Measurements from ENCODE around the gene LTO1.

The LTO1 gene

GRCh38 chr11:69686452-69686851, 11.3 kb upstream of the LTO1 start:
- no peak for TF ChIP-seq CTCF (IDR thresholded peaks at IDR 0.05)
- no peak for DNase-seq (ENCODE audit: low spot score)
- H3K4me3 ChIP-seq: no peak overlapping the region

GRCh38 chr11:69685348-69685747, 10.2 kb upstream of the LTO1 start:
- H3K27ac ChIP-seq: no peak overlapping the region
- TF ChIP-seq CTCF (IDR thresholded peaks at IDR 0.05): no peak
- H3K4me3 ChIP-seq: no peak overlapping the region
- DNase-seq (ENCODE audit: low spot score): no peak

More at GRCh38 chr11:69686452-69686851, 11.3 kb upstream of the LTO1 start:
- no peak overlapping the region for H3K27ac ChIP-seq

- H3K27ac ChIP-seq: no peak overlapping the region
- TF ChIP-seq CTCF (IDR thresholded peaks at IDR 0.05): no peak
- no peak for DNase-seq (ENCODE audit: low spot score)
- H3K4me3 ChIP-seq: no peak overlapping the region
These were observed 9.5 kb upstream of the LTO1 start for GRCh38 chr11:69684651-69685050.

GRCh38 chr11:69683764-69684333, 8.7 kb upstream of the LTO1 start:
- TF ChIP-seq CTCF (IDR thresholded peaks at IDR 0.05): no peak
- H3K27ac ChIP-seq: no peak overlapping the region
- DNase-seq (ENCODE audit: low spot score): no peak

DNA sequence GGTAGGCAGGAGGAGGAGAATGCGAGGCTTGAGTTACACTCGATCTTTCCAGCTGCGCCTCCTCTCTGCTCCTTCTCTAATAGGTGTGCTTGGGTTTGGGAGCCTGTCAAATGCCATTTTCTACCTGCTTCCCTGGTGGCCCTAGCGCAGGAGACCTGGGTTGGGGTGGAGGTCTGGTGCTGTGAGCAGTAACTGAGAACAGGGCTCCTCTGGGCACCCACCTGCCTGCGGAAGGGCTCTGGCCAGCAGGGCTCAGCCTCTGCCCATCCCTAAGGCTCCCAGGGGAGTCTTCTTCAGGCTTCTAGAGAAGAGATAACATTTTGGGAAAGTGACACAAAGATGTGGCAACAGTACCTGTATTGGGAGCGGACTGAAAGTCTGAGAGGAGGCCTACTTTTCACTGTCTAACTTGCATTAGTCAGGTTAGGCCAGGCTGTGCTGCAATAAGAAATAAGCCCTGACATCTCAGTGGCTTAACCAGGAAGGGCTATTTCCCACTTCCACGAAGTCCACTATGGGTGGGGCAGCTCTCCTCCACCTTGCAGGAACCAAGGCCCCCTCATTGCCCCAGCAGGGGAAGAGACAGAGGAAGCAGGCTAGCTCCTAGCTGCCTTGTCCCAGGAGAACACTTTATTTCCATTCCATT, 7.7 kb upstream of the LTO1 start:
- no peak for DNase-seq (ENCODE audit: low spot score)
- H3K27ac ChIP-seq: no peak overlapping the region
- no peak overlapping the region for H3K4me3 ChIP-seq
- TF ChIP-seq CTCF (IDR thresholded peaks at IDR 0.05): no peak

More at GRCh38 chr11:69683764-69684333, 8.7 kb upstream of the LTO1 start:
- no peak overlapping the region for H3K4me3 ChIP-seq

DNA sequence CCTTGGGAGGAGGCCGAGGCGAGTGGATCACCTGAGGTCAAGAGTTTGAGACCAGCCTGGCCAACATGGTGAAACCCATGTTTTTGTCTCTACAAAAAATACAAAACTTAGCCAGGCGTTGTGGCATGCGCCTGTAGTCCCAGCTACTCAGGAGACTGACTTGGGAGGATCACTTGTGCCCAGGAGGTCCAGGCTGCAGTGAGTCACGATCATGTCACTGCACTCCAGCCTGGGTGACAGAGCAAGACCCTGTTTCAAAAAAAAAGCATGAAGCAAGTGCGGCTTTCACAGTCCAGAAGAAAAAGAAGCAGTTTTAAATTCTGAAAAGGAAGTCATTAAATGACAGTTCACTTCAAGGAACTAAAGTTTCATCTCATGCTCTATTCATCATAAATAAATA, 7.1 kb upstream of the LTO1 start:
- no peak overlapping the region for H3K27ac ChIP-seq
- TF ChIP-seq CTCF (IDR thresholded peaks at IDR 0.05): no peak
- DNase-seq (ENCODE audit: low spot score): no peak
- no peak overlapping the region for H3K4me3 ChIP-seq

GRCh38 chr11:69680688-69681087, 5.5 kb upstream of the LTO1 start:
- no peak overlapping the region for H3K27ac ChIP-seq
- no peak overlapping the region for H3K4me3 ChIP-seq
- no peak for TF ChIP-seq CTCF (IDR thresholded peaks at IDR 0.05)
- no peak for DNase-seq (ENCODE audit: low spot score)

All from coronary artery (tissue), 2 donors.